ENCODE measurements around the gene EIF4E3.

GRCh38 chr3:71645140-71645539 lies 80.1 kb downstream of the EIF4E3 start:
- TF ChIP-seq, protein P1, sequence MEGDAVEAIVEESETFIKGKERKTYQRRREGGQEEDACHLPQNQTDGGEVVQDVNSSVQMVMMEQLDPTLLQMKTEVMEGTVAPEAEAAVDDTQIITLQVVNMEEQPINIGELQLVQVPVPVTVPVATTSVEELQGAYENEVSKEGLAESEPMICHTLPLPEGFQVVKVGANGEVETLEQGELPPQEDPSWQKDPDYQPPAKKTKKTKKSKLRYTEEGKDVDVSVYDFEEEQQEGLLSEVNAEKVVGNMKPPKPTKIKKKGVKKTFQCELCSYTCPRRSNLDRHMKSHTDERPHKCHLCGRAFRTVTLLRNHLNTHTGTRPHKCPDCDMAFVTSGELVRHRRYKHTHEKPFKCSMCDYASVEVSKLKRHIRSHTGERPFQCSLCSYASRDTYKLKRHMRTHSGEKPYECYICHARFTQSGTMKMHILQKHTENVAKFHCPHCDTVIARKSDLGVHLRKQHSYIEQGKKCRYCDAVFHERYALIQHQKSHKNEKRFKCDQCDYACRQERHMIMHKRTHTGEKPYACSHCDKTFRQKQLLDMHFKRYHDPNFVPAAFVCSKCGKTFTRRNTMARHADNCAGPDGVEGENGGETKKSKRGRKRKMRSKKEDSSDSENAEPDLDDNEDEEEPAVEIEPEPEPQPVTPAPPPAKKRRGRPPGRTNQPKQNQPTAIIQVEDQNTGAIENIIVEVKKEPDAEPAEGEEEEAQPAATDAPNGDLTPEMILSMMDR (IDR thresholded peaks at IDR 0.05) = no peak
- TF ChIP-seq POLR2A (IDR thresholded peaks at IDR 0.05) = no peak

All from testis (tissue), 2 donors.